Fibroblast of gingiva (primary cell): ENCODE data around the gene CDH22.

Experiments used
- DNase-seq: peaks from one replicate; pipeline ENCODE4 v3.0.0-alpha.2; 2011; ENCODE audit warnings: low read depth

Gene CDH22

DNA sequence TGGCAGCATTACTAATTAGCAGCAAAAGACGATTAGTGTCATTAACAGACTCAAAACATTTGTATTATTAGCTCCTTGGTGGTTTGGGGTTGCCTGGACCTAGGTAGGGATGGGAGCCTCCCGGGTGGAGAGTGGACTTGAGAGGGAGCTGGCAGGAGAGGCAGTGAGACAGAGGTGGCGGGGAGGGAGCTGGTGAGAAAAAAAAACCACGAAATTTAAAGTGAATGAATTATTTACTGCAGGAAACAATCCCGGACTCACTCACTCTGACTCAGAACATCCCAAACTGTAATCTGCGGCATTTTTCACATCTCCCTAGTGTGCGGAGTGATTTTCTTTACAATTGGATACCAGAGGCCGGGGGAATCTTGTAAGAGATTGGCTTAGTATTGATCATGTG is 14.3 kb upstream of the CDH22 start:
- DNase-seq = no peak

GRCh38 chr20:46317685-46318177 is 9.4 kb upstream of the CDH22 start:
- no peak for DNase-seq

GRCh38 chr20:46316984-46317684 is 8.8 kb upstream of the CDH22 start:
- no peak for DNase-seq

- no peak for DNase-seq
These were observed 7.0 kb upstream of the CDH22 start for GRCh38 chr20:46315311-46315710.

DNA sequence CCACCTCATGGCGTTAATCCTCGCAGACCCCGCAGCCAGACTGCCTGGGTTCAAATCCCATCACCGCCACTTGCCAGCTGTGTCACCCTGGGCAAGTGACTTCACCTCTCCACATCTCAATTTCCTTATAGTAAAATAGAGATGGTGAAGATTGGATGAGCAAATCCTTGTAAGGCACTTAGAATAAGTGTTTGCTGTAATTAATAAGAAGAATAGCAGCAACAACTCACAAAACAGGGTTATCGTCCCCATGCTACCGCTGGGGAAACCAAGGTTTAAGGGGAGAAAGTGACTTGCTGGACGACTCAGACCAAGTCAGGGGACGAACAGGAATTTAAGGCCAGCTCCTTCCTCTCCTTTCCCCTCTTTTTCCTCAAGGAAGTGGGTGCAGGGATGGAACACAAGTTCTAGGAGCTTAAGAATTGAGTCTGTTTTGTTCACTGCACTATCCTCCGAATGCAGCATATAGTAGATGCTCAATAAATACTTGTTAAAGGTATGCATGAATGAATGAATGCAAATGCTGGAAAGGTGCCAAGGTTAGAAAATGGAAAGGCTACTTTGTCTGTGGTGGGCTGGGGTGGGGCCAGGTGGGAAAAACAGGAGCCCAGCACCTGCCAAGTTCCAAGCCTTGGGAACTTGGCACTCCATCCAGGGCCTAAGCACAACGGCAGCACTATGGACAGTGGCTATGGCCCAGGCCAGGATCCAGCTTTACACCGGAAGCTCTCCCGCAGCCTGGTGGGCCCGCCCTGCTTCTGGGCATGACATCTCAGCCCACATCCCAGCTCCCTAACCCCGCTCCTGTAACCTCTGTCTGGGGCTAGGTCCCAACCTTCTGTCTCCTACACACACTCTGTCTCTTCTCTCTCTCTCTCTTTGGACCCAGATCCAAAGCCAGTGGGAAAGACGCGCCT is 4.9 kb upstream of the CDH22 start:
- DNase-seq = no peak

- no peak for DNase-seq
These were observed 4.0 kb upstream of the CDH22 start for GRCh38 chr20:46312075-46312944.

GRCh38 chr20:46311719-46312074 is 3.4 kb upstream of the CDH22 start:
- no peak for DNase-seq

DNA sequence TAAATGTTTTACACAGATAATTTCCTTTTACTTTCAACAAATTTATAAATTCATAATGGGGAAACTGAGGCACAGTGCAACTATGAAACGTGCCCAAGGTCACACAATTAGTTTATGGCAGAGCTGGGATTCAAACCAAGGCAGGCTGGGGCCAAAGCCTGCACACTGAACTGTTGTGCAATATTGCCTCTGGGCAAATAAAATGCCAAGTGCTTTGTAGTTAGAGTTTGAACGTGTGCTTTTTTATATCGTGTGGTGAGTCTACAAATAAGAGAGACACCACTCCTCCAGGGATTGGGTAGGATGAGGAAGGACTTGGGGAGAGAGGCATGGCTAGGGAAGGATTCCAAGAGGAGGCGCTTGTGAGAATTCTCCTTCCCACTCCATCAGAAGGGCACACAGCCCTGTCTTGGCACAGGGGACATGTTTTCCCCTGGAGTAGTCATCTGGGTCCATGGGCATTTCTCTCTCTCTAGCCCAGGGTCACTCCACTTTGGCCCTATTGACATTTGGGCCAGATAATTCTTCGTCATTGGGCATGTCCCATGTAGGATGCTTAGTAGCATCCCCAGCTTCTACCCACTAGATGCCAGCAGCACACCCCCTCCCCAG is 2.8 kb upstream of the CDH22 start:
- peak; percentile 9 for DNase-seq

GRCh38 chr20:46309945-46310344 is 1.6 kb upstream of the CDH22 start:
- DNase-seq = no peak

- no peak for DNase-seq
These were observed 370 bp downstream of the CDH22 start for GRCh38 chr20:46307999-46308257.

GRCh38 chr20:46307139-46307998 is 929 bp downstream of the CDH22 start:
- DNase-seq = peak; percentile 29

DNA sequence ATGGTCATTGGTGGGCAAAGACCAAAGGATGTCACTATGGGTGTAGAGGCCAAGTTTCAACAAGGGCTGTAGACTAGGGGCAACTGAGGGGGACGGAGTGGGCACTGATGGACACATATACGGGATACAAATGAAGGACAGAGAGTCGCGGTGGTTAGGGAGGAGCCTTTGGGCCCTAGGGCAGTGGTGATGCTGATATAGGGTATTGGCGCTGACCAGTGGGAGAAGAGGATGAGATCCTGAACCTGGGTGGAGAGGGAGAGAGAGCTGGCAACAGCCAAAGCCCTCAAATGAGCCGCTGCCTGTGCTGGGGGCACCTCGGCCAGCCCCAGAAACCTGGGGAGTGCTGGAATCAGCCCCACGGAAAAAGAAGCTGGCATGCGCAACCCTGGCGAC is 1.6 kb downstream of the CDH22 start:
- DNase-seq = no peak

- no peak for DNase-seq
These were observed 2.3 kb downstream of the CDH22 start for GRCh38 chr20:46305973-46306360.

GRCh38 chr20:46305331-46305972 is 2.8 kb downstream of the CDH22 start:
- DNase-seq = no peak

DNA sequence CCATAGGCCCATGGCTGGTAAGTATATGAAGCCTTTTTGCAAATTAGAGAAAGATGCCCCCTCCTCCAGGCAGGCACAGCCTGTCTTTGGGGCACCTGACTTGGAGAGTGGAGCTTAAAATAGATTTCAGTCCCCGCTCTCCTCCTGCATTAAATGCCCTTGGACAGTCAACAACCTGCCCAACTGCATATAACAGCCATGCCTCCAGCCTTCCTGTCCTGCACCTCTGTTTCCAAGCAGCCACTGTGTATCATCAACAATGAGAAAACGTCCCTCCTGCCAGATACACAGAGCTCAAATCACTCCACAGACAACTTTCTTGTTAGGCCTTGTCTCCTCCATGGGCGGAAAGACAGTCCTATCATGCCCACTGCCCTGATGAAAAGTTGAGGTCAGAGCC is 3.4 kb downstream of the CDH22 start:
- DNase-seq = no peak

DNA sequence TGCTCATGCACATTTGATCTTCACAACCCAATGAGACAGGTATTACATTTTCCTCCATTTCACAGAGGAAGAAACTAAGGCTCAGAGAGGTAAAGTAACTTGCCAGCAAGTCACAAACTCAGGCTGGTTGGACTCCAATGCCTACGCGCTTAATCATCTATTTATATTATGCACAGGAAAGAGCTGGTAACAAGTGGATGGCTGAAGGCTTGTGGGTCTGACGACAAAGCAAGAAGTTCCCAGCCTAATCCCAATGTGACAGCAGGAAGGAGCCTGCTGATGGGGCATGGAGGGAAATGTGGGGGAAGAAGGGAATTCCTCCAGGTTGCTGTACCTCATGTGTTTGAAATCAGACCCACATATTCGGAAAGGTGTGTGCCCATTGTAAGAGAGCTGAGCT is 3.9 kb downstream of the CDH22 start:
- DNase-seq = no peak

DNA sequence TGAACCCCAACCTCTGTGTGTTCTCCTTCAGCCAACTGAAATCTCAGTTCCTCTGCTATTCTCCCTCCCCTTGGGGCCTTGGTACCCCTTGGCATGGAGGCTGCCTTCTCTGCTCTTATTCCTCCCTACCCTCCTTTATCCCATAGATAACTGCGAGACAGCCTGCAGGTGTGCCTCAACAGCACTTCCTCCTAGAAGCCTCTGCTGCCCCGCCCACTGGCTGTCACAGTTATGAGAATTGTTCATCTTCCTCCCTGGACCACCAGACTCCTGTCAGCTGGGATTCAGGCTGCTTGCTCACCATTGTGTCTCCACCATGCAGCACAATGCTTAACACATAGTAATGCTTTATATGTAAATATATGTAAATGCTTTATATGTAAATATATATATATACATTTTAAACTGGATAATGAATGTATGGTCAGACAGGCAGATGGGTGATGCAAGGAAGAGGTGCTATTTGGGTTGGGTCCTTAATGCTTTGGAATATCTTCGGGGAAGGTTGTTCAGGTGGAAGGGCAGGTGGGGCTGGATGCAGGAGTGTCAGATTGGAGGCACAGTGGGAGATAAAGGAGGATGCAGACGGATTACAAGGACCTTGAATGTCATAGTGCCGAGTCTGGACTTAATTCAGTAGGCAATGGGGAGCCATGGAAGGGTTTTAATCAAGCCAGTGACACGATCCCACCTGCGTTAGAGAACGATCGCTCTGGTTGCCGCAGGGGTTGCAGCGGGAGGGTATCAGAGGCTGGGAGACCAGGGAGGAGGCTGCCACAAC is 4.9 kb downstream of the CDH22 start:
- DNase-seq = no peak

GRCh38 chr20:46302106-46302505 is 6.2 kb downstream of the CDH22 start:
- DNase-seq = no peak

DNA sequence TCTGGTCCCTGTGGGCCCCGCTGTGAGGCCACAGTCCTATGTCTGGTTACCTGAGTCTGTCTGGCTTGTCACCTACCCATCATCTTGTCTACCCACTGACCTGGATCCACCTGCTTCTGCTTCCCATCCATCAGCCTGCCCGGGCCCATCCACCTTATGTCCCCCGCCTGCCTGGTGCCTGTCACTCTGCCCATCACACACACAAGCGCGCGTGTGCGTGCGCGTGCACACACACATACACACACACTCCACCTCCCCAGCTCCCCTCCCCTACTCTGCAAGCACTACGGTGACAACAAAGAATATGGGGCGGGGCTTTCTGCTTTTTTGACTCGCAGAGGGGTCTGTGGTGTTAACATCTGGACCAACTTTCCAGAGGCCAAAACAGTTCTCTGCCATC is 8.0 kb downstream of the CDH22 start:
- DNase-seq = no peak

DNA sequence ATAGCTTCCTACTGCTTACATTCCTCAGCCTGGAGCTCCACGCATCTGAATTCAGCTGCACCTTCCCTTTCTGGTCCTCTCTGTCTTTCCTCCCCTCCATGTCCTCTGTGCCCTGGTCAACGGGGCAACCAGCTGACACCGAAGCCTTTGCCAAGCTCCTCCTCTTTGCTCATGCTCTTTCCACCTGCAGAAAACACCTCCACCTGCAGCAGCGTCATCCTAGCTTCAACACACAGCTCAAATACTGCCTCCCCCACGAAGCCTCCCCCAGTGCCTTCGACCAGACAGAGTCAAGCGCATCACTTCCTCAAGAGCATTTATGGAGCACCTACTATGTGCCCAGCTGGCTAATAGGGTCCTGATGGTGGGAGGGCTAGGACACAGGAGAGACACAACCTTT is 9.2 kb downstream of the CDH22 start:
- no peak for DNase-seq
